T-cell (primary cell): ENCODE data around the gene JPH2. TPM values are rescaled to one million over a fixed set of nuclear protein-coding genes. Genes with fewer than 3 reads are reported as not detected.

Source experiments
- ATAC-seq, 4 experiments: fragments of 200-7000 bp in 3 of 4; fragments of 150-1000 bp in 1 of 4; cut with Tn5 transposase; replicated peaks in 1 of 4; 1 replicate in 3 of 4; 2 replicates in 1 of 4; pipeline ENCODE4 v1.10.0; 2021; ENCODE audit warnings: moderate library complexity in 3 of 4, mild to moderate bottlenecking in 2 of 4, moderate number of reproducible peaks in 1 of 4
- CTCF ChIA-PET, 2 donors: fragments of 300-600 bp; sonication (Branson Sonifier 250); formaldehyde crosslinking; loops; one replicate each; lab custom pipeline; 2022; ENCODE audit warnings: antibody characterized with exemption in 2 of 2; lab: Charles Lee
- POLR2A ChIA-PET, 2 donors: fragments of 300-600 bp; sonication (Branson Sonifier 250); formaldehyde crosslinking; loops; one replicate each; lab custom pipeline; 2022; ENCODE audit warnings: antibody characterized with exemption in 2 of 2; lab: Charles Lee
- DNase-seq, 35 experiments: peaks; one replicate each; pipeline versions ENCODE4 v3.0.0 to v3.0.0-alpha.2; 2013 to 2023
- H3K27ac ChIP-seq: one replicate; pipeline ENCODE4 v1.5.1; 2013; ENCODE audit warnings: low read length
- H3K27me3 ChIP-seq, 2 experiments: replicated peaks in 1 of 2; 1 replicate in 1 of 2; 2 replicates in 1 of 2; pipeline versions ENCODE4 v1.6.1 to v1.7.0; 2013; ENCODE audit warnings: low read length in 1 of 2, mixed read lengths in 1 of 2; ENCODE audit not compliant: control insufficient read depth in 2 of 2, insufficient read depth in 2 of 2; ENCODE audit errors: extremely low read depth in 1 of 2
- H3K36me3 ChIP-seq, 2 donors: 1 replicate in 1 of 2; 2 replicates in 1 of 2; pipeline versions ENCODE4 v1.6.1 to v1.7.0; 2013; ENCODE audit warnings: low read length in 1 of 2; ENCODE audit not compliant: control insufficient read depth in 2 of 2, insufficient read depth in 1 of 2; ENCODE audit errors: extremely low read depth in 1 of 2
- H3K4me1 ChIP-seq, 2 experiments: 1 replicate in 1 of 2; 2 replicates in 1 of 2; pipeline versions ENCODE4 v1.6.1 to v1.7.0; 2013; ENCODE audit warnings: low read length in 2 of 2, mixed read lengths in 1 of 2; ENCODE audit not compliant: insufficient read depth in 2 of 2, control insufficient read depth in 1 of 2; ENCODE audit errors: extremely low read depth in 1 of 2
- H3K4me3 ChIP-seq, 2 donors: 1 replicate in 1 of 2; 2 replicates in 1 of 2; pipeline versions ENCODE4 v1.5.1 to v1.7.0; 2013; ENCODE audit warnings: mild to moderate bottlenecking in 2 of 2, low read length in 1 of 2, moderate library complexity in 1 of 2; ENCODE audit not compliant: control insufficient read depth in 1 of 2; ENCODE audit errors: extremely low read depth in 1 of 2
- H3K9me3 ChIP-seq: 2 replicates; pipeline ENCODE4 v1.7.0; 2013
- H3K27ac Mint-ChIP-seq, 2 donors: one replicate each; pipeline ENCODE4 v1.8.0; 2020 to 2021; ENCODE audit warnings: mild to moderate bottlenecking in 2 of 2, mixed read lengths in 2 of 2
- H3K27me3 Mint-ChIP-seq, 2 donors: one replicate each; pipeline ENCODE4 v1.8.0; 2021 to 2022; ENCODE audit warnings: mixed read lengths in 2 of 2
- H3K36me3 Mint-ChIP-seq: one replicate; pipeline ENCODE4 v1.8.0; 2021; ENCODE audit warnings: mixed read lengths
- H3K4me1 Mint-ChIP-seq, 3 donors: one replicate each; pipeline ENCODE4 v1.8.0; 2020 to 2022; ENCODE audit warnings: mixed read lengths in 3 of 3, mild to moderate bottlenecking in 1 of 3
- H3K4me3 Mint-ChIP-seq, 3 donors: one replicate each; pipeline ENCODE4 v1.8.0; 2020 to 2022; ENCODE audit warnings: mild to moderate bottlenecking in 3 of 3, mixed read lengths in 3 of 3, moderate library complexity in 3 of 3
- H3K9me3 Mint-ChIP-seq, 3 donors: one replicate each; pipeline ENCODE4 v1.8.0; 2020 to 2022; ENCODE audit warnings: mixed read lengths in 3 of 3
- WGBS: methylation state at CpG from one replicate; pipeline ENCODE4 v1.1.5; 2013; ENCODE audit warnings: missing lambda C conversion rate; ENCODE audit not compliant: insufficient coverage; 5-methylcytosine and 5-hydroxymethylcytosine counted together
- total RNA-seq, 35 experiments: library from RNA in 6 of 35; stranded (reverse) in 6 of 35; fragments of 120-200 nt in 1 of 35; gene quantifications; one replicate each; pipeline versions ENCODE4 v1.2.1 to v1.2.4 and lab custom pipeline; 2013 to 2026

The JPH2 gene
- total RNA-seq, 5 donors from 2014 or later (not counting 1 experiment from before 2014, with no cell fraction given): 0.06 to 0.15 (median 0.09) TPM; not detected in 2

DNA sequence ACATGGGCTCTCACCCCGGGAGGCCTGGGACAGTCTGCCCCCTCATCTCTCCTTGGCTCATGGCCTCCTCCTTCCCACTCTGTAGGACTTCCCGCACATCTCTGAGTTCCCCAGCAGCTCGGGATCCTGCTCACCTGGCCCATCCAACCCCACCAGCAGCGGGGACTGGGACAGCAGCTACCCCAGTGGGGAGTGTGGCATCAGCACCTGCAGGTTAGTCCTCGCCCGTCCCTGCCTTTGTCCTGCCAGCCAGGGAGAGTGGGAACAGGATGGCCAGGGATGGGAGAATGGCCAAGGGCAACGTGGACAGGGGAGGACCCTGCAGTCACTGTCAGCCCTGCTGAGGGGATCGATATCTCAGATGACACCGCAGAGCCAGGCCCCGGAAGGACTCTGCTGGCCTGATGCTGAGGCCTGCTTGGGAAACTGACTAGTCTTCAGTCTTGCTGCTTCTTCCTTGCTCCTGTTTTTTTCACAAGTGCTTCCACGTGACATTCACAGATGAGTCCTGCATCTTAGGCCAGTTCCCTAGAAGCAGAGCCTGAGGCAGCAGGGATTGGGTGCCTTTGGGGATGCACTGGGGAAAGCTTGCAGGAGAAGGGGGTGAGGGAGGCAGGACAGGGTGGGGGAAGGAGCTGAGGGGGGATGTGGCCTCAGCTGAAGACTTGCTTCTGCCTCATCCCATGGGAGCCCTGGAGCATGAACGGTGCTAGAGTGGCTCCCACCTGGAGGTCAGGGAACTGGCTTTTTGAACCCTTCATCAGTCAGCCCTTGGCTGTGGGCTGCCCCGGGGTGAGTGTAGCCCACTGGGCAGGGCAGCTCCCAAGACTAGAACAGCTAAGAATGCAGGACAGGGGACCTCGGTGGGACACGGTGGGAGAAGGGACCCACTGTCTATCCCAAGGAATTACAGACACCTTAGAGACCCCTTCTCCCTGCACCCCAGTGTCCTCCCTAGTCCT, 120.1 kb downstream of the JPH2 start:
- peaks cover 0 to under 1% (median 0%) of the 10 kb centered on the region in 3 donors for H3K9me3 Mint-ChIP-seq
- H3K36me3 ChIP-seq: peaks cover 0 to 7% of the 10 kb centered on the region in 2 donors
- no peaks in the 10 kb centered on the region for H3K9me3 ChIP-seq
- peak overlapping the region in 1 of 3 donors; percentile 81 for H3K4me3 Mint-ChIP-seq
- H3K27me3 Mint-ChIP-seq: peaks cover 0 to 8% of the 10 kb centered on the region in 2 donors
- 97% methylated on average over 12 of the region's 15 CpGs for WGBS
- DNase-seq: peak in 1 of 35 experiments; percentile 23
- ChIA-PET POLR2A (no interaction called here), CTCF (no interaction called here)
- peak overlapping the region; percentile 97 to 99 for H3K27ac Mint-ChIP-seq
- H3K27me3 ChIP-seq: peaks cover 0 to 28% of the 10 kb centered on the region in 2 experiments
- H3K4me1 ChIP-seq: peaks cover 38 to 60% of the 10 kb centered on the region in 2 experiments
- no peak overlapping the region for H3K4me3 ChIP-seq
- no peaks in the 10 kb centered on the region for H3K36me3 Mint-ChIP-seq
- no peak for ATAC-seq
- H3K27ac ChIP-seq: no peak overlapping the region
- peaks cover 55 to 70% (median 57%) of the 10 kb centered on the region in 3 donors for H3K4me1 Mint-ChIP-seq

DNA sequence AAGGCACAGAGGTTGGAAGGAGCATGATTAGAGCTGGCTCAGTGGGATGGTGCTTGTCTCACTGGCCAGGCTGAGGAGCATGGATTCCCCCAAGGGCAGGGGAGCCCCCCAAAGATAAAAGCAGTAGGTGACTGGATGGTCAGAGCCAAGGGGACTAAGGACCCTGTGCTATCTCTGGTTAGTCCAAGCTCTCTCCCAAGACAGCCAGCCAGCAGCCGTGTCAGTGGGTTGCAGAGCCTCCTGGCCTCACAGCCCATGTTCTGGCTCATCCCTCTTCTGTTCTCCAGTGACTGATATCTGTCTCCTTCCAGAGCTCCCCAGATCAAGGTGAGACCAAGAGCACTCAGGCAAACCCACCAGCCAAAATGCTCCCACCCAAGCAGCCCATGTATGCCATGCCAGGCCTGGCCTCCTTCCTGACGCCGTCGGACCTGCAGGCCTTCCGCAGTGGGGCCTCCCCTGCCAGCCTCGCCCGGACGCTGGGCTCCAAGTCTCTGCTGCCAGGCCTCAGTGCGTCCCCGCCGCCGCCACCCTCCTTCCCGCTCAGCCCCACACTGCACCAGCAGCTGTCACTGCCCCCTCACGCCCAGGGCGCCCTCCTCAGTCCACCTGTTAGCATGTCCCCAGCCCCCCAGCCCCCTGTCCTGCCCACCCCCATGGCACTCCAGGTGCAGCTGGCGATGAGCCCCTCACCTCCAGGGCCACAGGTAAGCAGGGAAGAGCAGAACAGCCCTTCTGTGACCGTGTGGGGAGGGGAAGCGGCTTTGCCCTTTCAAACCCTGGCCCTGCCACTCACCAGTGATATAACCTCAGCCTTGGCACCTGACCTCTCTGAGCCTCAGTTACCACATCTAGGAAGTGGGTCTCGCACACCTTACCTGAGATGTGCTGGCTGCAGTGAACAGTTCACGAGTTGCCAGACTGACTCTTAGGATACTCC, 121.3 kb downstream of the JPH2 start:
- H3K27me3 ChIP-seq: peaks cover 0 to 23% of the 10 kb centered on the region in 2 experiments
- Mint-ChIP-seq H3K36me3 (no peaks in the 10 kb centered on the region), H3K27ac (peak overlapping the region in 1 of 2 donors; percentile 75), H3K27me3 (peaks cover 0 to 7% of the 10 kb centered on the region in 2 donors), H3K4me3 (no peak overlapping the region), H3K4me1 (peaks cover 49 to 70% (median 51%) of the 10 kb centered on the region in 3 donors), H3K9me3 (peaks cover 0 to 4% (median 0%) of the 10 kb centered on the region in 3 donors)
- ChIA-PET CTCF (no interaction called here), POLR2A (no interaction called here)
- H3K9me3 ChIP-seq: no peaks in the 10 kb centered on the region
- no peak for ATAC-seq
- no peak overlapping the region for H3K27ac ChIP-seq
- H3K4me1 ChIP-seq: peaks cover 29 to 48% of the 10 kb centered on the region in 2 experiments
- peak in 1 of 35 experiments; percentile 15 for DNase-seq
- H3K4me3 ChIP-seq: no peak overlapping the region
- H3K36me3 ChIP-seq: peaks cover 0 to 7% of the 10 kb centered on the region in 2 donors
- WGBS: 95% methylated on average over 11 of the region's 20 CpGs

DNA sequence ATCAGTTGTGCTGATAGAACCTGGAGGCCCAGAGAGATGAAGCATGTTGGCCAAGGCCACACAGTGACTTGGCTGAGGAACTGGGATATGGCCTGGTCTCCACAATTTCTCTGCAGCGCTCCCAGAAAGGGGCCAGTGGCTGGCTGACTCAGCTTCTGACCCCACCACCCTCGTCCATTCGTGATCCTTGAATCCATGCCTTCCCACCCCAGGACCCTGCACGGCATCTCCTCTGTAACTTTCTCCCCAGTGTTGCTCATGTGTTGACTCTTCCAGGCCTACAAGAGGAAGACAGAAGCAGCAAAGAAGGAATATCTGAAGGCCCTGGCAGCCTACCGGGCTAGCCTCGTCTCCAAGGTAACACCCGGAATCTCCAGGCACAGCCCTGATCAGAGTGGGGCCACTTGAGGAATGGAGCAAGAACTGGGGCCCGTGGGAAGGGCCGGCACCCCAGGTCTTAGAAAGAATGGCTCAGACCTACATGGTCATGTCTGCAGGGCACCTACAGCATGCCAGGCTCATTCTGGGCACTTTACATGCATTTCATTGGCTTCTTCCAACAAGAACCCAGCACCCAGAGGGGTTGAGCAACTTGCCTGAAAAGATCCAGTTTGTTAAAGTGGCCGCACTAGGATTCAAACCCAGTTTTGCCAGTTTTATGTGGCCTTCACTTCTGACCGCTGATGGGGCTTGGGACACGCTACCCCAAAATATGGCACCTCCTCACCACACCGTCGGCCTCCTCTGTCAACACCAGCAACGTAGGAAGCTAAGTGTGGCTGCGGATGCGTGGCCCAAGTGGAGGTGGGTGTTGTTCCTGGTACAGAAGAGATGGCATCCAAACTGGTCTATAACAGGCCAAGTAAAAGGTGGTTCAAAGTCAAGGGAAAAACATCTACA, 122.2 kb downstream of the JPH2 start:
- DNase-seq (peak in 1 of 35 experiments; percentile 17), ATAC-seq (no peak)
- CTCF ChIA-PET: interaction anchor here in 1 of 2 donors (0.6 kb wide), 1 partner anchor 1516 kb away, joined by 3 read pairs; no protein-coding TSS in a partner anchor
- Histone ChIP-seq H3K27me3 (peaks cover 0 to 19% of the 10 kb centered on the region in 2 experiments), H3K4me1 (peaks cover 19 to 38% of the 10 kb centered on the region in 2 experiments), H3K36me3 (peaks cover 0 to 7% of the 10 kb centered on the region in 2 donors), H3K9me3 (no peaks in the 10 kb centered on the region), H3K4me3 (no peak overlapping the region), H3K27ac (no peak overlapping the region)
- POLR2A ChIA-PET: no interaction called here
- Mint-ChIP-seq H3K4me3 (no peak overlapping the region), H3K36me3 (no peaks in the 10 kb centered on the region), H3K9me3 (peaks cover 0 to 4% (median 0%) of the 10 kb centered on the region in 3 donors), H3K4me1 (peaks cover 43 to 64% (median 46%) of the 10 kb centered on the region in 3 donors), H3K27me3 (peaks cover 0 to 7% of the 10 kb centered on the region in 2 donors), H3K27ac (no peak overlapping the region)
- WGBS: 91% methylated on average over 10 of the region's 17 CpGs

Other genes starting within 250 kb of the JPH2 start
- 10 to 100 TPM; 28.7 to 96.7 (median 35.4) TPM for gene OSER1, start 23.6 kb upstream of the JPH2 start, total RNA-seq
- gene GDAP1L1, start 60.1 kb upstream of the JPH2 start, total RNA-seq: not detected
- gene FITM2, start 124.0 kb upstream of the JPH2 start, total RNA-seq: 1 to 10 TPM; 4.5 to 7.4 (median 6.2) TPM
- not detected for gene R3HDML, start 149.9 kb upstream of the JPH2 start, total RNA-seq
- gene HNF4A, start 168.5 kb upstream of the JPH2 start, total RNA-seq: under 1 TPM in 3 of 5 donors, not detected in 2; 0.16 to 0.35 (median 0.32) TPM